Activated CD4-positive, alpha-beta T cell treated with anti-CD3 and anti-CD28 coated beads for 24 hours (primary cell): ENCODE data around the gene NEGR1.
"Not testable (repeated sequence)": the region's sequence is repeated elsewhere in the genome, so short reads cannot be mapped to it uniquely, and the experiment has no call there.

Source experiments
- DNase-seq, 2 donors: peaks; one replicate each; pipeline ENCODE4 v3.0.0-alpha.2; 2020; ENCODE audit warnings: low read depth in 2 of 2

Gene NEGR1

GRCh38 chr1:72282271-72283021 lies at the start of gene NEGR1:
TSS of gene NEGR1 (minus strand) at chr1:72282539.
- peak; percentile 28 to 39 for DNase-seq

GRCh38 chr1:72326494-72326893 lies 44.2 kb upstream of the NEGR1 start:
- DNase-seq: no peak

GRCh38 chr1:72324451-72324850 lies 42.1 kb upstream of the NEGR1 start:
- no peak for DNase-seq

- no peak for DNase-seq
Measured at GRCh38 chr1:72322910-72323309, 40.6 kb upstream of the NEGR1 start.

- no peak for DNase-seq
Measured at GRCh38 chr1:72296501-72296900, 14.2 kb upstream of the NEGR1 start.

- DNase-seq: no peak
Measured at GRCh38 chr1:72288886-72289285, 6.5 kb upstream of the NEGR1 start.

- no peak for DNase-seq
Measured at GRCh38 chr1:72286401-72286800, 4.1 kb upstream of the NEGR1 start.

- DNase-seq: no peak
Measured at GRCh38 chr1:72285074-72285425, 2.7 kb upstream of the NEGR1 start.

GRCh38 chr1:72284348-72285073 lies 2.2 kb upstream of the NEGR1 start:
- no peak for DNase-seq

GRCh38 chr1:72284084-72284347 lies 1.7 kb upstream of the NEGR1 start:
- no peak for DNase-seq

- no peak for DNase-seq
Measured at GRCh38 chr1:72283307-72284083, 1.2 kb upstream of the NEGR1 start.

GRCh38 chr1:72283022-72283306 lies 625 bp upstream of the NEGR1 start:
- no peak for DNase-seq

GRCh38 chr1:72281637-72282270 lies 585 bp downstream of the NEGR1 start:
- no peak for DNase-seq

- no peak for DNase-seq
Measured at GRCh38 chr1:72281144-72281543, 1.2 kb downstream of the NEGR1 start.

- no peak for DNase-seq
Measured at GRCh38 chr1:72280711-72281110, 1.6 kb downstream of the NEGR1 start.

GRCh38 chr1:72280131-72280530 lies 2.2 kb downstream of the NEGR1 start:
- no peak for DNase-seq

GRCh38 chr1:72278461-72278860 lies 3.9 kb downstream of the NEGR1 start:
- DNase-seq: no peak

- no peak for DNase-seq
Measured at GRCh38 chr1:72271555-72272085, 10.7 kb downstream of the NEGR1 start.

- no peak for DNase-seq
Measured at GRCh38 chr1:72262735-72263134, 19.6 kb downstream of the NEGR1 start.

- DNase-seq: no peak
Measured at GRCh38 chr1:72253132-72253531, 29.2 kb downstream of the NEGR1 start.

GRCh38 chr1:72241397-72241796 lies 40.9 kb downstream of the NEGR1 start:
- DNase-seq: no peak

- not testable (repeated sequence) for DNase-seq
Measured at GRCh38 chr1:72235931-72236330, 46.4 kb downstream of the NEGR1 start.
